Superior temporal gyrus (tissue), 1 donor: ENCODE results near the gene HIP1R.

ENCODE experiments used
- DNase-seq: peaks from one replicate; pipeline ENCODE4 v3.0.0-alpha.2; 2016; ENCODE audit errors: extremely low spot score

The HIP1R gene

GRCh38 chr12:122830517-122831214 lies 4.6 kb upstream of the HIP1R start:
- no peak for DNase-seq

DNA sequence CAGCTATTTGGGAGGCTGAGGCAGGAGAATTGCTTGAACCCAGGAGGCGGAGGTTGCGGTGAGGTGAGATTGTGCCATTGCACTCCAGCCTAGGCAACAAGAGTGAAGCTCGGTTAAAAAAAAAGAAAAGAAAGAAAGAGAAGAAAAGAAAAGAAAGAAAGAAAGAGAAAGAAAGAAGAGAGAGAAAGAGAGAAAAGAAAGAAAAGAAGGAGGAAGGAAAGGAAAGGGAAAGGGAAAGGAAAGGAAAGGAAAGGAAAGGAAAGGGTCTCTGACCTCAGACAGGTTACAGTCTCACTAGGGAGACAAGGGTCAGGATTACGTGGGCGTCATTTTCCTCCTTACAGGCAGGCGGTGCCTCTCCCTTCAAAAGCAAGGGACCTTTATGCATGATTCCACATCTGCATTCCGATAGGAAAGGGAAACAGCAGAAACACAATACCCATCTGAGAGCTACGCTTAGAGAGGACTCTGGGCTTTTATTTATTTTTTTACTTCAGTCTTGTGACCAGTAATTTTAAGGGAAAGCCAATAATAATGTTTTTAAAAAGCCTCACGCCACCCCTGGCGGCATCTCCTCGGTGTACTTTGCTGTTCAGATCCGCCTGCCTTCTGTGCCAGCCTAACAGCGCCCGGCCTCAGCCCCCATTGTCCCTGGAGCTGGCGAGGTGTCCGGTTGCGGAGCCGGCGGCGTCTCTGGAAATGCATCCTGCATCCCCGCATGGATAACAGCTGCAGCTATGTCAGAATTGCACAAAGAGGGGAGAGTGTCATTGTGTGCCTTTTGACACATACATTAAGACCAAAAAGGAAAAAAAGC lies 945 bp upstream of the HIP1R start:
- DNase-seq: peak; percentile 81

- no peak for DNase-seq
These were observed 431 bp downstream of the HIP1R start for GRCh38 chr12:122835750-122836026.

GRCh38 chr12:122836027-122836921 lies 1.0 kb downstream of the HIP1R start:
- DNase-seq: peak; percentile 78

DNA sequence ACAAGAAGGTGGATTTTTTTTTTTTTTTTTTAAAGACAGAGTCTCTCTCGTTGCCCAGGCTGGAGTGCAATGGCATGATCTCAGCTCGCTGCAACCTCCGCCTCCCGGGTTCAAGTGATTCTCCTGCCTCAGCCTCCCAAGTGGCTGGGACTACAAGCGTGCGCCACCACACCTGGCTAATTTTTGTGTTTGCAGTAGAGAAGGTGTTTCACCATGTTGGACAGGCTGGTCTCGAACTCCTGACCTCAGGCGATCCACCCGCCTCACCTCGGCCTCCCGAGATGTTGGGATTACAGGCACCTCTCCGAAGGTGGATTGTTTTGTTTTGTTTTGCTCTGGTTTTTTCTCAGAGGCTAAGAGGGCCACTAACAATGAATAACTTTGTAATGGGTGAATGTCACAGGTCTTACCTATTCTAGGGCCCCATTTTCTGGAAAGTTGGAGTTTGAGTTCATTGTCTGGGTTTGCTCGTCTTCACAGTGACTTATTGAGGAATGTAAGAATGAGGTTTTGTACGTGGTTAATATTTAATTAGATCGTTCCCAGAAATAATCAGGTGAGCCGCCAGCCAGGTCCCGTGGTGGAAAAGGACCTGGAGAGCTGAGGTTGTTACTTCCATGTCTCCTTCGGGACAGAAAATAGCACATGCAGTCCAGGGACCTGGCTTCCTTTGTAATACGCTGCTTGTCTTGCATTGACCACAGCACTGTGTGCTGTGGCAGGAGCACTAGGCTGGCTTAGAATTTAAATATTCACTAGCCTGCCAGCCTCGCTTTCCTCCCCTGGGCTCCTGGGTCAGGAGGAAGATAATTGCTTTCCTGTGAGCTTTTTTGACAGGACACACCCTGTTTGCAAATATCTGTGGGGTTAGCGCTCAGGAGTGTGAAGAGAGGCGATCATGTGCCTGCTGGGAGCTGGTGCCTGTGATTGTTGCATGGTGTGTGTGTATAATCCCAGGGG lies 2.3 kb downstream of the HIP1R start:
- DNase-seq: peak; percentile 32

- DNase-seq: no peak
These were observed 3.6 kb downstream of the HIP1R start for GRCh38 chr12:122838841-122839240.

DNA sequence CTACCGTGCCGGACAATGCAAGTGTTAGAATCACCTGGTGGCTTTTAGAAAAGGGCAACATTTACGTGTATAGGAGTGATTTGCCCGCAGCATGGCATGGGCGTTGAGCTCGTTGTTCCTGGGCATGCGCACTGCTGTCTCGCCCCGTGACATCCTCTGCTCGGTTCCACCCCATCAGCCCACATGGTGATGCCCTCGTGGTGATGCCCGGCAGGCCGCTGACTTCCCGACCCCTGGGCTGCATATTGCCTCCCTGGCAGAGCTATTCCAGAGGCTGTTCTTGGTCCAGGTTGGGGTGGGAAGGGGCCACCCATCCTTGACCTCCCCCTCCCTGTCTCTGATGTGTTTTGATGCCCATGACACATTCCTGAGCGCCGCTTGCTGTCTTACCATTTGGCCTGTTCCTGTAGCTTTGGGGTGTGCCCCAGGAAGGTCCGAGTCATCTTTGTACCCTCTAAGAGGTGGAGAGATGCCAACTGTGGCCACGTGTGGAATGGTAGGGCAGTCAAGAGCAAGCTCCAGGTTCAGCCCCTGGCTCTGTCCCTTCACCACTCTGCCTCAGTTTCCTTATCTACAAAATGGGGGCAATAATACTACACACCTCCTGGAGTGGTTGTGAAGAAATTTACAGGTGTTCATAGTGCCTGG lies 4.8 kb downstream of the HIP1R start:
- DNase-seq: peak; percentile 52

- DNase-seq: peak; percentile 35
These were observed 5.6 kb downstream of the HIP1R start for GRCh38 chr12:122840580-122841513.

DNA sequence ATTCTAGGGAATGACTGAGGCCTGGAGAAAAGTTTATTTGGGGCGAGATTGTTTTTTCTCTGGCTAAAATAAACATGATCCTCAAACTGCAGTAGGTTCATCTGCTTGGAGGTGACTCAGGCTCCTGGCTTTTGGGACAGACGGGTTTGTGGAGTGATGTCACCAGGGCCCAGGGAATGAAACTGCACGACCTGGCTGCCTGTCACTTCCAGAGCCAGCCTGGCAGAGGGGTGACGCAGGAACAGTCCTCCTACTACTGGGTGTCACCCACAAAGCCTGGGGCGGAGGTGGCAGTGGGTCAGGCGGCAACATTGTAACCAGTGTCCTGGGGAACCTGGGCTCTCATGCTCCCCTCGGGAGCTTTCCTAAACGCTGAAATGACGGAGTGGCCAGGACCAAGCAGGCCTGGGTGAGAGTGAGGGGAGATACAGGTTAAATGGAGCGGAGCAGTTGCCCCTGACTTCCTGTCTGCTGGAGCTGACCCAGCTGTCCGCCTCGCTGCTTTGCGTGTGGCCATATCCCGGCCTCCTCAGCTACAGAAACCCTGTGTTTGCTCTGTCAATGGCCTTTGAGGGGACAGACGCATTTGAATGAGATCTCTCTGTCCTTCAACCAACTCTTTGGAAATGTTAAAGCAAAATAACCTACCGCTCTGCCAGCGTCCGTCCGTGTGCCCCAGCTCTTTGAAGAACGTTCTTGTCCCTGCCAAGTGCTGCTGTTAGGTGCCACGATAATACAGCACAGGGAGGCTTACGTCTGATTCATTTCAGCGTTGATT lies 6.5 kb downstream of the HIP1R start:
- DNase-seq: peak; percentile 84

DNA sequence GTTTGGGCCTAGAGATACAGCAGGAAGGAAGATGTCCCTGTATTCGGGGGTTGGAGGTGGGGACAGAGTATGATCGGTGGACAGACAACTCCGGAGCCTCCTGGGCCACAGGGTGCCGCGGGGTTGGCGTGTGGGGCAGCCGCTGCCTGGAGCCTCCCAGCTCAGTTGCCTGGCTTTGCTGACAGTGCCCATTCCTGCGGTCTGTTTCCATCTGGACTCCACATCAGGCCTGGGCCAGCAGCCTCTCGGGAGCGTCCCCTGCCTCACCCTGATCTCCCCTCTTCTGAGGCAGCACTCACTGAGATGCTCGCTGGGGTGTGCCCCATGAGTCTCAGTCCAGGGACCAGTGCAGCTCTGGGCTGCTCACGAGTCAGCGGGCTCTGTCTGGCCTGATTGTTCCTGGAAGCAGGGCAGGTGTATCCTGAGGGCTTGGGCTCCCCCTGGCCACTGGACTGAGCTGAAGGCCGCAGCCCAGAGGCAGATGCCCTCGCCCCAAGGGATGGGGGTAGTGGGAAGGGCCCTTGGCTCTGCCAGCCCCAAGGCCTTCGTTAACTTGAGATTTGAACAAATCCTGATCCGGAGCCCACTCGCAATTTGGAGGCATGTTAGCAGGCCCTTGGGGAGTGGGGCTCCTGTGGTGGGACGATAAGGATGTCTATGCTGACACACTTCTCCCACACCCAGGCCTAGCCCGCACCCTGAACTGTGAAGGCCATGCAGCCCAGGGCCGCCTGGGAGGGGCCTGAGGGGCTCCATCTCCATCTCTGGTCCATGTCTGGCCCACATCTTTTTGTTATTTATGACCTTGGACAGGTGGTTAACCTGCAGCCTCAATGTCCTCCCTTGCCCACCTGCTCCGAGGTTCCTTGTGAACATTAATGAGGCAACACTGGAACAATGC lies 7.5 kb downstream of the HIP1R start:
- DNase-seq: no peak

GRCh38 chr12:122843455-122843854 lies 8.2 kb downstream of the HIP1R start:
- no peak for DNase-seq

DNA sequence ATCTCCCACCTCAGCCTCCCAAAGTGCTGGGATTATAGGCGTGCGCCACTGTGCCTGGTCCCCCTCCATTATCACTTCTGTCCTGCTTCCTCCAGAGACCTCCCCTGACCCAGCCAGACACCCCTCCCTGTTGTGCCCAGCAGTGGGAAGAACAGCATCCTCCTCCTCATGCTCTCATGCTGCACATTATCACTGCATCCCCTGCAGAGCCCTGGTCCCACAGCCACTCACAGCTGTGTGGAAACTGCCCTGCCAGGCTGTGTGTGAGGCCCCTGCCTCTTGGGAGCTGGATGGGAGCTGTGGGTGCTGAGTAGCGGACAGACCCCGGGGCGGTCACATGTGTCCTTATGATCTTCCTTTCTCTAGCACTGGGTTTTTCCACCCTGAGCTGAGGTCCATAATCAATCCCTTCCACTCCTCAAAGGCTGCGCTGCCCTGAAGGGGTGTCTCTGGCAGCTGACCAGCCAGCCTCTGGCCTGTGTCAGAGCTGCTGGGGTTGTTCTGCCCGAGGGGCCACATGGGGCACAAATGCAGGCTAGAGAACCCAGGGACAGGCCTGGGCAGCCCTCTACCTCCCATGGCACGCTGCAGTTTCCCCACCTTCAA lies 9.2 kb downstream of the HIP1R start:
- peak; percentile 54 for DNase-seq

GRCh38 chr12:122845041-122845864 lies 10.0 kb downstream of the HIP1R start:
- DNase-seq: peak; percentile 96

GRCh38 chr12:122845865-122846621 lies 10.8 kb downstream of the HIP1R start:
- DNase-seq: no peak

DNA sequence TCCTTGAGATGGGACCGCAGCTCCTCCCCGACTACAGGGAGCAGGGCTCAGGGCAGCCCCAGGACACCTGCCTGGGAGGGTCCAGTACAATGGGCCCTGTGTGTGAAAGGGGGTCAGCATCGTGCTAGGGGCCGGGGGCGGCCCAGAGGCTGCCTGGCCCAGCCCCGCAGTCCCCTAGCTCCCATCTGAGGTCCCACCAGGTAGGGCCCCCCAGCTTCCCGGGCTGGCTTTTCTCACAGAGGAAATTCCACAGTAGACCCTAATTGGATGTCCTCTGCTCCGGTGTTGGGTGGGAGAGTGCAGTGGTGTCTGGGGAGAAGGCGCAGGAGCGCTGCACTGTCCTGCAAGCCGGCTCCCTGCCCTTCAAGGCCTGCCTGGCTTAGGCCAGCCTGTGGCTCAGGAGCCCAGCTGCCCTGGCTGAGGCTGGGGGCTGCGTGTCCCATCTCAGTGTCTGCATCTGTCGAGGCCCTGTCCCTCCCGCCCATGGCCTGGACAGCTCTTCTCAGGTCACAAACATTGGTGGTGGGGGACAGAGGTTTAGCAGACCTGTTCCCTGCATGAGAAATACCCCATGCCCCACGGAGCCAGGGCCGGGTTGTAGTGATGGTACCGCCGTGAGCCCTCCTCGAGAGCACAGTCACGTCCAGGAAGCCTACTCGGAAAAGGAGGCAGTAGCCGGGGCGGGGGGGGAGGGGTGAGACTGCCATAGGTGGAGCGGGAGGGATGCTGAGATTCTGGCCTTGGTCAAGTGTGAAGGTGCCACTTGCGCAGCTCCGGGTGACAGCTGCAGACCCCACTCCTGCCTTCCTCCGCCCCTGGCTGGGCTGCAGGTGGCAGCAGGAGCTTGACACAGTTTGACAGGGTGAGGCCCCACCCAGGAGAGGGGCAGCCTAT lies 11.6 kb downstream of the HIP1R start:
- no peak for DNase-seq
